ENCODE measurements around the gene TPSG1.
"Not testable (repeated sequence)": the region's sequence is repeated elsewhere in the genome, so short reads cannot be mapped to it uniquely, and the experiment has no call there.

The TPSG1 gene

DNA sequence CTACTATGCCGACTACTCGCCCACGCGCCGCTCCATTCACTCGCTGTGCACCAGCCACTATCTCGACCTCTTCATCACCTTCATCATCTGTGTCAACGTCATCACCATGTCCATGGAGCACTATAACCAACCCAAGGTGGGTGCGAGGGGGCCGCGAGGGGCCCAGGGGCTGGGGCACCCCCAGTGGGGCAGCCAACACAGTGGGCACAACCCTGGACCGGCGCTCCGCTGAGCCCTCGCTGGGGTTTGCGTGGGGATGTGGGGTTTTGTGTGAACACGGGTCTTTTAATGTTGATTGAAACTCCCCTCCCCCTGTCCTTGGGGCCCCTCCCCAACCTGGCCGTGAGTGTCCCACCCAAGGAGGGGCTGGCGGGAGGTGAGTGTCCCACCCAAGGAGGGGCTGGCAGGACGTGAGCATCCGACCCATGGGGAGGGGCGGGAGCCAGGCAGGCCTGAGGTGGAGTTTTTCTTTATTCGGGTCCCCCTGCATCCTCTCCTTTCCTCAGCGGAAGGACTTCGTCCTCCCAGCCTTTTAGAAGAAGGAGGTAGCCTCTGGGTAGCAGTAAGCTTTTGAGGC lies 11.2 kb downstream of the TPSG1 start:
- DNase-seq, result no peak

DNA sequence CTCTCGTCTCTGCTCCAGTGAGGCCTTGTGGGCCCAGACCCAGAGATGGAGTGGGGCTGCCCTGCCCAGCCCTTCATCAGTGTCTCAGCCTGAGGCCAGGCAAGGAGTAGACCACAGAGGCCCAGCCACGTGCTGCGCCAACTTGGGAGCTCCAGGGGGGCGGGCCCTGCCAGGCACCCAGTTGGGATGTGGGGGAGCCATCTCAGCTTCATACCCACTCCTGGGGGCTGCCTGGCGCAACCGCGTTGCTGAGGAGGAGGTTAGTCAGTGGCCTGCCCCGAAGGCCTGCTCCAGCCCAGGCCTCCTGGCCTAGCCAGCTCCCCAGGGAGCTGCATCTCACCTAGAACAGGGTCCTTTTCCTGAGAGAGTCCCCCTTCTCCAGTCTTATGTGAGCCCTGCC lies 11.8 kb downstream of the TPSG1 start:
- DNase-seq, result no peak

DNA sequence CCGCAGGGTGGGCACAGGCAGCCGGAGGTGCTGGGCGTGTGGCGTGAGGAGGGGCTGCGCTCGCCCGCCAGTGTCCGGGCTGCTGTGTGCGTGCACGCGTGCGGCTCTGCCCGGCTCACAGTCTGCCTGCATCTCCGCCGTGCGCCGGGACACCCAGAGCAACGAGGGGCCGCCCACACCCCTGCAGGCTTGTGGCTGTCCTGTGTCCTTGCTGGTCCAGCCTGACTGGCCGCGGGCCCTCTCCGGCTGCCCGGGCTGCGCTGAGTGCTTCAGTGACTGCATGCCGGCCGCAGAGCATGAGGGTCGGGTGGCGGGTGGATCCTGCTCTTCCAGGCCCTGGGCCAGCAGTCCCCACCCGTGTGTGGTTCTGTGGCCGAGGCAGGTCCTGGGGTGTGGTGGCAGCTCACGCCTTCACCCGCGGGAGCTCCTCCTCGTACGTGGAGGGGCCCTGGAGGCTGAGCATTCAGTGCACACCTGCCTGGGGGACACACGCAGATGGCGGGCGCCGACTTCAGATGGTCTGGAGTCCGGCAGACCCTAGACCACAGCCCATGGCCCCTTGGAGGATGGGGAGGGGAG lies 12.4 kb downstream of the TPSG1 start:
- no peak for DNase-seq

DNA sequence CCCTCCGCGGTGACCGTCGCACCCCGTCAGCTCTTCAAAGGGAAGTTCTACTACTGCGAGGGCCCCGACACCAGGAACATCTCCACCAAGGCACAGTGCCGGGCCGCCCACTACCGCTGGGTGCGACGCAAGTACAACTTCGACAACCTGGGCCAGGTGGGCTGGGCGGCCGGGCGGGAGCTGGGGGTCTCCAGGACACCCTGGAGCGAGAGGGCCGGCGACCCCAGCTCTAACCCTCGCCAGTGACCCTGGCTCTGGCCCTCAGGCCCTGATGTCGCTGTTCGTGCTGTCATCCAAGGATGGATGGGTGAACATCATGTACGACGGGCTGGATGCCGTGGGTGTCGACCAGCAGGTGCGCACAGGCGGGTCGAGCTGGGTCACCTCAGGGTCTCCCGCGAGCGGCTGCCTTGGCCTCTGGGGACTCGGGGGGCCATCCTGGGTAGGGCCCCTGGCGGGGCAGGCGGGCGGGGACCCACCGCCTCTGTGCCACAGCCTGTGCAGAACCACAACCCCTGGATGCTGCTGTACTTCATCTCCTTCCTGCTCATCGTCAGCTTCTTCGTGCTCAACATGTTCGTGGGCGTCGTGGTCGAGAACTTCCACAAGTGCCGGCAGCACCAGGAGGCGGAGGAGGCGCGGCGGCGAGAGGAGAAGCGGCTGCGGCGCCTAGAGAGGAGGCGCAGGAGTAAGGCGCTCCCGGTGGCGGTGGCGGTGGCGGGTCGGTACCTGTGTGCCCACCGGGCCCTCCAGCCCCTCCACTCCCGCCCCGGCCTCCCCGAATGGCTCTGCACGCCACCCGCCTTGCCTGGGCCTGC lies 13.4 kb downstream of the TPSG1 start:
- DNase-seq, result no peak

DNA sequence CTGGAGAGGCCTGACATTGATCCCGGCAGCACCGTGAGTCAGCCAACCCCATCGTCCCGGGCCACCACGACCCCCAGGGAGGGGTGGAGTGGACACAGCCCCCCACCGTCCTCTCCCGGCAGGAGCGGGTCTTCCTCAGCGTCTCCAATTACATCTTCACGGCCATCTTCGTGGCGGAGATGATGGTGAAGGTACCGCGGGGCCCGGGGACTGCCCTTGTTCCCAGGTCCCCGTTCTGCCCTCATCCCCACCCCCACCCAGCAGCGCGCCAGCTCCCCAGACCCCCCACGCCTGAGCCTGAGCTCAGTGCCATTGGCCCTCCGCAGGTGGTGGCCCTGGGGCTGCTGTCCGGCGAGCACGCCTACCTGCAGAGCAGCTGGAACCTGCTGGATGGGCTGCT lies 14.6 kb downstream of the TPSG1 start:
- DNase-seq, result no peak

DNA sequence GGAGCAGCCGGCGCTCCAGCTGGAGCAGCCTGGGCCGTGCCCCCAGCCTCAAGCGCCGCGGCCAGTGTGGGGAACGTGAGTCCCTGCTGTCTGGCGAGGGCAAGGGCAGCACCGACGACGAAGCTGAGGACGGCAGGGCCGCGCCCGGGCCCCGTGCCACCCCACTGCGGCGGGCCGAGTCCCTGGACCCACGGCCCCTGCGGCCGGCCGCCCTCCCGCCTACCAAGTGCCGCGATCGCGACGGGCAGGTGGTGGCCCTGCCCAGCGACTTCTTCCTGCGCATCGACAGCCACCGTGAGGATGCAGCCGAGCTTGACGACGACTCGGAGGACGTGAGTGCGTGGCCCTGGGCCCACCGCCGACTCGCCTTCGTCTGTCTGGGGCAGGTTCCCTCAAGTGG lies 16.0 kb downstream of the TPSG1 start:
- no peak for DNase-seq

DNA sequence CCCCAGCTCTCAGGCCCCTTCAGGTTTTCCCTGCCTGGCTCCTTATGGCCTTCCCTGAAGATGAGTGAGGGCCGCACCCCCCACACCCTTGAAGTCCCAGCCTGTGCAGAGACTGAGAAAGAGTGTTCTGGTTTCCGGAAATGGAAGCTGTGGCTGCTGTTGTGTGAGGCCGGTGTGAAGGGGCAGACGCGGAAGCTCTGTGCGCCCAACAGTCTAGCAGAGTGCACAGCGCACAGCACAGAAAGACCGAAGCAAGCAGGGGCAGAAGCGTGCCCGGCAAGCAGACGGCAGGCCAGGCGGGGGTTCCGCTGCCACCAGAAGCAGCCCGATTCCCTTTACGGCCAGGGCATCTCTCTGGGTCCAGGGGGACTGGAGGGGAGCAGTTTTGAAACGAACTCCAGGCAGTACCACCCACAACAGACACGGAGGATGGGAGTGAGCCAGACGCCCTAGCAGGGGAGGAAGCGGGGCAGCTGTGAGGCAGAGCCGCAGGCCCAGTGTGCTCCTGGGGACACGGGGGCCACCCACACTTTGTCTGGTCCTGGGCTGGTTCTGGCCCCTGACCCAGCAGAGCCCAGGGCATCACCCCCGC lies 16.7 kb downstream of the TPSG1 start:
- DNase-seq, result no peak

DNA sequence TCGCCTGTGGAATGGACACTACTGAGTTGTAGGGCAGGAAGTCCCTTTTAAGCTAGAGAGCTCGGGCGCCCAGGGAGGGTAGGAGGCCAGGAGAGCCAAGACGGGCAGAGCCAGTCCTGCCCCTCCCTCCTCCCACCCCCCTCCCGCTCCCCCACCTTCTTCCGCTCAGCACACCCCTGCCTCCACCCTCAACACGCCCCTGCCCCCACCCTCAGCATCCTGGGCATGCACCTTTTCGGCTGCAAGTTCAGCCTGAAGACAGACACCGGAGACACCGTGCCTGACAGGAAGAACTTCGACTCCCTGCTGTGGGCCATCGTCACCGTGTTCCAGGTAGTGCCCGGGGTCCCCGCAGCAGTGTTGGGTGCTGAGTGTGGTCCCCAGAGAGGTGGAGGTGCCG lies 18.3 kb downstream of the TPSG1 start:
- DNase-seq, result no peak

DNA sequence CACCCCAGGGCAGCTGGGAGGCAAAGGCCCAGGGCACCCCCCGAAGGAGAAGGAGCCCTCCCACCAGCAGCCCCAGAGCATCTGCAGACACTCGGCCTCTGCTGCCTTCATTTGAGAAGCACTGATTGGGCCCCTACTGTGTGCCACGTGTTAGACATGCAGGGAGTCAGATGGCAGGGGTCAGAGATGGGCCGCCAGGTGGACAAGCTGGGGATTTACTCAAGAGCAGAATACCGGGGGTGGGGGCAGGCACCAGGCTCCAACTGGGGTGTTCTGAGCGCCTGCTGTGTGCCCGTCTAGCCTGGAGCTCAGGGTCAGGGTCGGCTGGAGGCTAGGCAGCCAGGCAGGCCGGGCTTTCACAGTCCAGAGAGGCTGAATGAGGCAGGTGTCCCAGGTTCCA lies 18.7 kb downstream of the TPSG1 start:
- DNase-seq, result no peak

DNA sequence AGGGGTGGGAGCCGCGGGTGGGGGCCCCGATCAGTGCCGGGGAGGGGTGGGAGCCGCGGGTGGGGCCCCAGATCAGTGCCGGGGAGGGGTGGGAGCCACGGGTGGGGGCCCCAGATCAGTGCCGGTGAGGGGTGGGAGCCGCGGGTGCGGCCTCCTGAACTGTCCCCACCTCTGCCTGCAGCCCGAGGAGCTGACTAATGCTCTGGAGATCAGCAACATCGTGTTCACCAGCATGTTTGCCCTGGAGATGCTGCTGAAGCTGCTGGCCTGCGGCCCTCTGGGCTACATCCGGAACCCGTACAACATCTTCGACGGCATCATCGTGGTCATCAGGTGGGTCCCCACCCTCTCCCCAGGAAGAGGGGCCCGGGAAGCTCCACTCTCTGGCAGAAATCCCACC lies 20.1 kb downstream of the TPSG1 start:
- no peak for DNase-seq

DNA sequence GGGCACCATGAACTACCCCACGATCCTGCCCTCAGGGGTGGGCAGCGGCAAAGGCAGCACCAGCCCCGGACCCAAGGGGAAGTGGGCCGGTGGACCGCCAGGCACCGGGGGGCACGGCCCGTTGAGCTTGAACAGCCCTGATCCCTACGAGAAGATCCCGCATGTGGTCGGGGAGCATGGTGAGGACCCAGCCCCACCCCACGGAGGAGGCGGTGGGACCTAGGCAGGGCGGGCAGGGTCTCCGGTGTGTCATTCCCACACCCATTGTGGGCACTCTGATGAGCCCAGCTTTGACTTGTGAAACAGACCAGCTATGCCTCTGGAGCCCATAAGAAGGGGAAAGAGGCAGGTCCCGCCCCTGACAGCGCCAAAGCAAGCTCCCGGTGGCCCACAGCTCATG lies 22.8 kb downstream of the TPSG1 start:
- no peak for DNase-seq

DNA sequence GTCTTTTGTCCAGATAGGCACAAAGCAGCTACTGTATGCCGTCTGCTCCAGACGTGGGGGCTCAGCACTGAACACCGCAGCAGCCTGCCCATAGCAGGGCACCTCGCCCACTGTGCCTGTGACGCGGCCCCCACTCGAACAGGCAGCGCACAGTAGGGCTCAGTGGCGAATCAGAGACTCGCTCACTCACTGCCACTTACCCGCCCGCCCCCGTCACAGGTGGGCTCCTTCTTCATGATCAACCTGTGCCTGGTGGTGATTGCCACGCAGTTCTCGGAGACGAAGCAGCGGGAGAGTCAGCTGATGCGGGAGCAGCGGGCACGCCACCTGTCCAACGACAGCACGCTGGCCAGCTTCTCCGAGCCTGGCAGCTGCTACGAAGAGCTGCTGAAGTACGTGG lies 23.6 kb downstream of the TPSG1 start:
- DNase-seq, result no peak

DNA sequence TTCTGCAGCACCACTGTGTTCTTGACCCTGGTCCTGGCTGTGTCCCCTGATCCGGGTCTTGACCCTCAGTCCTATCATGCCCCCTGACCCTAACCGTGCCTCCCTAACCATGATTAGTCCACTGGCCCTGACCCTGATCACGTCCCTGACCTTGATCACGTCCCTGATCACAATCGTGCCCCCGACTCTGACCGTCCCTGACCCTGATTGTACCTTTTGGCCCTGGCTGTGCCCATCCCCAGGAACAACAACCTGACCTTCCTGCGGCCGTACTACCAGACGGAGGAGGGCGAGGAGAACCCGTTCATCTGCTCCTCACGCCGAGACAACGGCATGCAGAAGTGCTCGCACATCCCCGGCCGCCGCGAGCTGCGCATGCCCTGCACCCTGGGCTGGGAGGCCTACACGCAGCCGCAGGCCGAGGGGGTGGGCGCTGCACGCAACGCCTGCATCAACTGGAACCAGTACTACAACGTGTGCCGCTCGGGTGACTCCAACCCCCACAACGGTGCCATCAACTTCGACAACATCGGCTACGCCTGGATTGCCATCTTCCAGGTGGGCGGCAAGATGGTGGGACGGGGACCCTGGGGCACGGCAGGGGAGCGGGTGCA lies 24.9 kb downstream of the TPSG1 start:
- DNase-seq, result no peak

DNA sequence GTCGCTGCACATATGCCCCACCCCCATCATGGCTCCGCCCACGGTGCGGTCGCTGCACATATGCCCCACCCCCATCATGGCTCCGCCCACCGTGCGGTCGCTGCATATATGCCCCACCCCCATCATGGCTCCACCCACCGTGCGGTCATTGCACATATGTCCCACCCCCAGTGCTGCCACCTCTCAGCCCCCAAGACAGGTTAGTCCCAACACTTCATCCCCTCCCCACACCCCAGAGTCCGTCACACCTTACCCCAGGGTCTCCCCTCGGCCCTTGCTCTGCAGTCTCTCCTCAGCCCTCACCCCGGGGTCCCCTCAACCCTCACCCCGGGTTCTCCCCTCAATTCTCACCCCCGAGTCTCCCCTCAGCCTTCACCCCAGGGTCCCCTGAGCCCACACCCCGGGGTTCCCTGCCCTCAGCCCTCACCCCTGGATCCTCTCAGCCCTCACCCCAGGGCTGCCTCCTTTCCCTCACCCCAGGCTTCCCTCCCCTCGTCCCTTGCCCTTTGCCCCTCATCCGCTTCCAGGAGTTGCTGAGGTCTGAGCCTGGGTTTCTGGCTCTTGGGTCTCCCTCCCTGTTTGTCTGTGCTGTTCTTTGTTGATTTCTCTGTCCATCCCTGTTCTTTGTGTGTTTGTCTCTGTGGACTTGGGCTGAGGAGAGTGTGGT lies 25.6 kb downstream of the TPSG1 start:
- no peak for DNase-seq

DNA sequence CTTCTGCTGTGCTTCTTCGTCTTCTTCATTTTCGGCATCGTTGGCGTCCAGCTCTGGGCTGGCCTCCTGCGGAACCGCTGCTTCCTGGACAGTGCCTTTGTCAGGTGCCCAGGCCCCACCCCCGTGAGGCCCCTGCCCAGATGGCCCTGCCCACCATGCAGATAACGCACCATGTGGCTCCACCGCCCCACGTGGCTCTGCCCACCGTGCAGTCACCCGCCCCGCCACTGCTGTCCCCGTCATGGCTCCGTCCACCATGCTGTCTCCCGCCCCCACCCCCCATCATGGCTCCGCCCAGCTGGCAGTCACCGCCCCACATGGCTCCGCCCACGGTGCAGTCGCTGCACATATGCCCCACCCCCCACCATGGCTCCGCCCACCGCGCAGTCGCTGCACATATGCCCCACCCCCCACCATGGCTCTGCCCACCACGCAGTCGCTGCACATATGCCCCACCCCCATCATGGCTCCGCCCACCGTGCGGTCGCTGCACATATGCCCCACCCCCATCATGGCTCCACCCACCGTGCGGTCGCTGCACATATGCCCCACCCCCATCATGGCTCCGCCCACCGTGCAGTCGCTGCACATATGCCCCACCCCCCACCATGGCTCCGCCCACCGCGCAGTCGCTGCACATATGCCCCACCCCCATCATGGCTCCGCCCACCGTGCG lies 26.3 kb downstream of the TPSG1 start:
- DNase-seq, result not testable (repeated sequence)

DNA sequence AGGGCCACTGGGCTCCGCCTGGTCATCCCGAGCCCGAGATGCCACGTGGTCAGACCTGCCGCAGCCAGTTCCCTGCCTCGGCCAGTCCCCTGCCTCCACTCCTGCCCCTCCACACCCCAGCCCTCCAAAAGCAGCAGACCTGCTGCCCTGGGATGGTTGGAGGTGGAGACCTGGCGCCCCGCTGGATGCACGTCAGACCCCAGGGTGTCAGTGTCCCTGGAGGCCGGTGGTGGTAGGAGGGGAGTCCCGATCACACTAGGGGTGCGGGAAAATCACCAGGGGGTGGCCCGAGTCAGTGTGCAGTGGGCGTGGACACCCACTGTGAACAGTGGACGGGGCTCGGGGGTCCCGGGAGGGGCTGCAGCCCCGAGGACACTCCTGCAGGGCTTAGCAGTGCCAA lies 26.9 kb downstream of the TPSG1 start:
- DNase-seq, result no peak

DNA sequence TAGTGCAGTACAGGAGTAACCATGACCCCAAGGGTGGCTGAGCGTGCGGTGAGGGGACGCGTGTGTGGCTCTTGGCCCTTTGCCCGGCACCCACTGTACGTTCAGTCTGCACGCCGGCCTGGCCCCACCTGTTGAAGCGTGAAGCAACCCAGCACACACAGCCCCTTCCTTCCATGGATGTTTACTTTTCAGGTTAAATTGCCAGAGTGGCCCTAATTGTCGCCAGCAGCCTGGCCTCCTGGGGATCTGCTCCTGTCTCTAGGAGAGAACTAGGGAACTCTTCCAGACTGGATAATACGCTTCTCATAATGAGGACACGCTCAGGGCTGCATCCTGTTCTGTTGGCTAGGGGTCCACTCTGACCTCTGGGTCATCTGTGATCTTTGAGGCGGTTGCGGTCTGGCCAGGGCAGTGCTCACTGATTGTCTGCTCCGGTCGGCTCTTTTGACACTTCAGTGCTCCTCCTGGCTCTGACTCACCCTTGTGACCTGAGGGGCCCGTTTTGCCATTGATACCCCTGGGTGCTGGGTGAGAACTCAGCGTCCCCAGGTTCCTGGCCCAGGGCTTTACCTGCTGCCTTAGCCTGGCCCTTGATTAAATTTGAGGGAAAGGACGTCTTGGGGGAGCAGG lies 27.7 kb downstream of the TPSG1 start:
- DNase-seq, result no peak

DNA sequence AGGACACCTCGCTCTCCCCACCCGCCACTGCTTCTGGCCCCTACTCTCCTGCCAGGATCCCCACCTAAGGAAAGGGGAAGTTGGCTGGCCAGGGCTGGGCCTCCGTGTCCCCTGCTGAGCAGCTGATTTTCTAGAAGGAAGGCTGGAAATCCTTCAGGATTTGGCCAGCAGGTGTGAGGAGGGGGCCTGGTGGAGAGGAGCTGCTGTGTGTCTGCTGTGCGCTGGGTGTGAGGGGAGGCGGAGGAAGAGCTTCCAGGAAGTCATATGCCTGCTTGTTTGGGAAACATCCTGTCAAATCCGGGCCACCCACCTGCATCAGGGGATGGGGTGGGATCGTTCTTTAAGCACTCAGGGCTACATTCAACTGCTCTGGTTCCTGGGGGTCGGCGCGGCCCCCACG lies 28.6 kb downstream of the TPSG1 start:
- no peak for DNase-seq

DNA sequence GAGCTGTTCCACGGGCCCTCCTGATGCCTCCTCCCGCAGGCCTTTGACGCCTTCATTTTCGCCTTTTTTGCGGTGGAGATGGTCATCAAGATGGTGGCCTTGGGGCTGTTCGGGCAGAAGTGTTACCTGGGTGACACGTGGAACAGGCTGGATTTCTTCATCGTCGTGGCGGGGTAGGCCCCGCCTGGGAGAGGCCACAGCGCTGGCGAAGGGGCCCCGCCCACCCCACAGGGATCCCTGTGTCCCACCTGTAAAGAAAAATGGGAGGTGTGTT lies 29.7 kb downstream of the TPSG1 start:
- DNase-seq, result no peak

DNA sequence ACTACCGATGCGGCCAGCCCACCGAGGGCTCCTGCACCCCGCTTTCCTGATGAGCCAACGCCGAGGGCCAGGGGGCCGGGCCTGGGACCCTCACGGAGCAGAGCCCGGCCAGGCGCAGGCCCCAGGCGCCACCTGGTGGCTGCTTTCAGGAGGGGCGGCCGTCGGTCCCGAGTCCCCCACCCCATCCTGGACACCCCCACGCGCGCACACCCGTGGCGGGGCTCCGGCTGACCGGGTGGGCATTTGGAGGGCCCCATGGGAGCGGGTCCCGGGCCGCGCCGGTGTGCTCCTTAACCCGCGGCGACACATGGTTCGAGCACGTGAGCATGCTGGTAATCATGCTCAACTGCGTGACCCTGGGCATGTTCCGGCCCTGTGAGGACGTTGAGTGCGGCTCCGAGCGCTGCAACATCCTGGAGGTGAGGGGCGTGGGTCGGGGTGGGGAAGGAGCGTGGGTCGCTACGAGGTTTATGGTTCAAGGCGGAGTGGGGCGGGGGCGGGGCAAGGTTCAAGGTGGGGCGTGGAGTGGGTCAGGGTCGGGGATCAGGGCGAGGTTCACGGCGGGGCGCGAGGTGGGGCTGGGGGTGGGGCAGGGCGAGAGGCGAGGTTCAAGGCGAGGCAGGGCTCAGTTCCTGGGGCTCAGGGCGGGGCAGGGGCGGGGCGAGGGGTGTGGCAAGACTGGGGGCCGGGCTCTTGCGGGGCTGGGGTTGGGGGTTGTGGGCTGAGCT lies 30.2 kb downstream of the TPSG1 start:
- no peak for DNase-seq

DNA sequence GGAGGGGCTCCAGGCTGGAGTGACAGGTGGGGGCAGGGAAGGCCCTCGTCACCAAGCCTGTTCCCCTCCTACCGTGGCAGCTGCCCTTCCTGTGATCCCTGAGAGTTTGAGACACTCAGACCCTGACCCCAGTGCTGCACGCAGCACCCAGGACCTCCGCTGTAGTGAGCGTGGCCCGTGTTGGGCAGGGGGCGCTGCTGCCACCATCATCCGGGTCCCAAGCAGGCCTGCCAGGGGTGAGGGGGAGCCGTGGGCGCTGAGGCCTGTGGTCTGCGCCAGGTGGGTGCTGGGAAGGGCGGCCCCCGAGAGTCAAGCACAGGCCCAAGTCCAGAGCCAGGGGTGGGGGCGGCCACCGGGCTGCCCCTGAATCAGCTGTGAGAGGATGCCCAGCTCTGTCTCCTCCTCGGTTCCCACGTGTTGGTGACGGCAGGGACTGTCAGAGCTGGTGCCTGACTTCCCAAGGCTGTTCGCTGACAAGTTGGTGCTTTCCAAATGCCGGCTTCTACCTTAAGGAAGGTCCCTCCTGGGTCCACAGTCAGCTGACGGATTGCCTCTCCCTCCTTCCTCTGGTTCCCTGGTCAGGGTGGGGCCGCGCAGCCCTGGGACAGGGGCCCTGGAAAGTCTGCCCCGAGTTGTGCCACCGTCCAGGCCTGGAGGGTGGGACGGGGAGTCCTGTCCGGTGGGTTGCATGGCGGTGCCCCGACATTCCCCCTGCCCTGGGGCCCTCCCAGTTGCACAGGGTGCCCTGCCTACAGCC lies 31.1 kb downstream of the TPSG1 start:
- no peak for DNase-seq
